NCI-H2227 (cell line): Measurements from ENCODE around the gene LRRC15.
A peak's percentile ranks its signal among the peaks of the same experiment; 100 is the strongest.

Source experiments
- DNase-seq: peaks from one replicate; lab custom pipeline; 2025; ENCODE audit not compliant: unreplicated experiment; lab: John Stamatoyannopoulos, UW

Gene LRRC15

DNA sequence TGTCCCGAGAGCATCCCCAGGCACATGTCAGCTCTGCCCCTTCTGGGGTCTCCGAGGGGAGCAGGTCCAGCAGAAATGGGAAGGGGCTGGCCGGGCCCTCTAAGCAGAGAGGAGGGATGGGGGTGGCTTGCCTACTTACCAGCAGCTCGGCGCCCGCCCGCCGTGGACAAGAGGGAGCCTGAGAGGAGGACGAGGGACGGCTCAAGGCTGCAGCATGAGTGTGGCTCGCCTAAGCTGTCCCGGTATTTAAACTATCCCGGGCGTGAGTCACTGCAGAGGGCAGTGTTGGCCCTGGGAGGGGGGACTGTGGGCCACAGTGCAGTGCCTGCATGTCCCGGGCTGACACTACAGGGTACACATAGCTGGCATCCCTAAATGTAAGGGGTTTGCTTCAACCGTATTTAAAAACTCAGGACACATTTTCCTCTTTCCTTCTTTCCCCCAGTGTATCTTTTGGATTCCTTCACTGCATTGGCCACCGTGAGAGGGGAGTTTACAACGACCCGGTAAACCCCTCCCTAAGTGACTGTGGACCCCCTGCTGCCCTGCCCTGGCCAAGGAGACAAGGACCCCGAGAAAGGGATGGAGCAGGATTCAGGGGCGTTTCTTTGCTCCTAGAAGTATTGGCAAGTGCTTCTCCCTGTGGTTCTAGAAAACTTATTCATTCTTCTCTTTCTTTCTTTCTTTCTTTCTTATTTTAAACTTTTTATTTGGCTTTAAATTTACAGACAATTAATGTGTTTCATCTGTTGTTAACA, at the start of gene LRRC15:
LRRC15 (minus strand) TSS at position 222 of the 758 bp plus-strand sequence. CDS start 8,700 bp downstream, outside the sequence.
- no peak for DNase-seq

DNA sequence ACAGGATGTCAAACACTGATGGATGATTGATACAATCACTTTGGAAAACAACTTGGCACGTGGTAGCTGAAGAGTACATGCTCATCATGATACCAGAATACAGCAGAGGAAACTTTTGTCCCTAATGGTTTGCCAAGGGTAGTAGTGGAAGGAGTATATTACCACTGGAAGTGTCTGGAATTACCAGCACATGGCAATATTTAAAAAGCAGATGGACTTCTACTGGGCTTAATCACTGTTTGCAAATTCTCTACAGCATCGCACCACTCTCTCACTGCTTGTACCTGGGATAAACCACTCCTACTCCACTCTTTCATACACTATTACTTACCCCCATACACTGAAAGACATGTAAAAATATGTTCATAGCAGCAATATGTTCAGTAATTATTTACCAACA, 49.1 kb upstream of the LRRC15 start:
- no peak for DNase-seq

DNA sequence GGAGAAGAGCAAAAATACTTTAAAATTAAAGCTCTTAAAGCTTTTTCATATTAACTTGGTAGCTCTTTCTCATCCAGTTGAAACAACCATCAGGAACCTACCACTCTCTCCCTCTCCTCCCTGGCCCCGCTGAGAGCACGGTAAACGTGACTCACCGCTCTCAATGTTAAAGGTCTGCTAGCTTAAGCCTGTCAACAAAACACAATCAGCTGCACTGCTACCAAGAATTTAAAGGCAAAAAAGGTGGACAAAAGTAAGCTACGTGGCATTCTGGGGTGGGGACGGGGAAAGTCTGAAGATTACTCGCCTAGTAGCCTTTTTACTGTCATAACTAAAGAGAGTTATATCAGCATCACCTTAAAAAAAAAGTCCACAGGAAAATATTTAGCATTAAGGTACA, 37.9 kb upstream of the LRRC15 start:
- DNase-seq = no peak

DNA sequence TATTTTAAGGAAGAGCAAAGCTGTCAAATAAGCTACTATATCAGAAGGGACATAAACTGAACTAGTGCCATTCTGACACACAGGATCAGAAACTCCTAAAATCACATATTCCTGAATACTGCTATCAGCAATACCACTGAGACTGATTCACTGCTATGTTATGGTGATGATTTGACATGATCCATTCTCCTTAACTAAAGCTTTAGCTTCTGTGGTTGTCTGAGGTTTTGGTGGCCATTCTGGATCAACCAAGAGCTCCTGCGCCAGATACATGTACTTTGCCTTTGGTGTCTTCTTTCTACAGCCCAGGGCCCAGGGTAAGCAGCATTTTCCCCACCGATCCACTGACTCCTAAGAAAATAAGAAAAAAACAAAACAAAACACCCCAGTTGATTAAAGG, 36.2 kb upstream of the LRRC15 start:
- no peak for DNase-seq

DNA sequence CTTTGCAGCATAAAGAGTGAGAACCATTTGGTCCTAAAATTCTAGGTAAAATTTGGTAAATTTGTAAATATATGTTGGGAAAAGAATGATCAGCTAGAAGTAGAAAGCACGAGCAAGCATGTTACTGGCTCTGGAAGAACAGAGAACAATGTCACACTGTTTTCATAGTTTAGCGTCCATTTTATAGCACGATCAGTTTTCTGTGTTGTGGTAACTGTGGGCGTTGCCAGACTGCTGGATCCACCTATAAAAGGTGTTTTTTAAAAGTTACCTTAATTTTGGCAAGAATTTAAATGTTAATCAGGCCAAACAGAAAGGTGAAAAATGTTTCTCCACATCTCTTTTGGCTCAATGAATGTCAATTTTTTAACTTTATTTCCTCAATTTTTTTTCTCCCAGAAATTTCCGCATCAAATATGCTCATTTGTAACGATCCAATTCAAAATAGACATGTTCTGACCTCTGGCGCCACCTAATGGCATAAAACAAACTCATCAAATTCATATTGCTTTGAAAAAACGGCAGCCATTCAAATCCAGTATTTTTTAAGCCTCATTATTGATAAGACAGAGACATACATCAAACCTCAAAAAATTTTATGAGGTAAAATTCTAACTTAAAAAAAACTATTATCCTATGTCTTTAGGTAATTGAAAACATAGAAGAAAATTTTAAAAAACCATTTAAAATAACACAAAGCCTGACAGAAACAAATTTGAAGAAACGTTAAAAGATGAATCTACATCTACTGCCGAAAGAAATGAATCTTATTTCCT, 35.0 kb upstream of the LRRC15 start:
- DNase-seq = peak; percentile 77

DNA sequence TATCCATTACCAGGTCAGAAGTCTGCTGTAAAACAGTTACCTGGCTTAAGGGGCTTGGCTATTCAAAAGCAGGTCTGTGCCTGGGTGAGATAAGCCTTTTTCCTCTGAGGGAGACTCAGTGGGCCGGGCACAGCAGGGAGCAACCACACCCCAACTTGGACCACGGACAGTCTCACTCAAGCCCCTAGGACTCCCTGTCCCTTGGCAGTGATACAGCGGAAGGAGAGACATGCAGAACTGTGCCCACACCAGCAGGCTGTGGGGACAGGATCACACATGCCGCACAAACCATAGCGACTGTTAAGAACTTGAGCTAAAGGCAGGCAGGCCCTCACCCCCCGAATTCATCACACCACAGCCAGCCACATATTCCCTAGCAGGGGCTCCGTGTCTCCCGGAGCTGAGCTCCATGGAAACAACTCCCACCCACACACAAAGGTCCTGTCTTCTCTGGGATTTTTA, 32.4 kb upstream of the LRRC15 start:
- no peak for DNase-seq

DNA sequence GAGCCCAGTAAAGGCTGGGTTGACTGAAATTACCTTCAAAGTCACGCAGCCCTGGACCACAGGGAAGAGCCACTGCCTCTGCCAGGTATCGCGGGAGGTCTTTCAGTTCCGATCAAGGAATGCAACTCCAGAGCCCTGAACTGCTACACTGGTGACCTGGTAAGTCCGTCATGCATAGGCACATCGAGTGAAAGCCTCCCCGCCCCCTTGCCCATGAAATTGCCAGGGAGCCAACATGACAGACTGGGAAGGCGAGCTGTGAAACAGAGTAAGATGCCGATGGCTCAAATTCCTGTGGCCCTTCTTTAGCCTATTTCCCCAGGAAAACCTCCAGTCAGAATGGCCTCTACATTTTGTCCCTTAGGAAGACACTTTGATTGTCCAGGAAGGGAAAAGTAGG, 31.8 kb upstream of the LRRC15 start:
- DNase-seq = no peak

DNA sequence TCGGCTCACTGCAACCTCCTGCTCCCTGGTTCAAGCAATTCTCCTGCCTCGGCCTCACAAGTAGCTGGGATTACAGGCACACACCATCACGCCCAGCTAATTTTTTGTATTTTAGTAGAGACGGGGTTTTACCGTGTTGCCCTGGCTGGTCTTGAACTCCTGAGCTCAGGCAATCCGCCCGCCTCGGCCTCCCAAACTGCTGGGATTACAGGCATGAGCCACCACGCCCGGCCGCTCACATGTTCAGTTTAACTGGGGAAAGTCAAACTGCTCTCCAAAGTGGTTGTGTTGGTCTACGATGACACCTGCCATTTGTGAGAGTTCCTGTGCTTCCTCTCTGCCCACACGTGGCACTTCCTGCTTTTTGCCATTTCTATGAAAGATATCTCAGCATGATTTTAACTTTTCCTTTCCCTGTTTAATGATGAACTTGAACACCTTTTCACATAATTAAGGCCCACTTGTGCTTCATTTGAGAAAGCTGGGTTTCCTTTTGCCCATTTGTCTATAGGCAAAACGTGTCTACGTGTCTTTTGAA, 30.4 kb upstream of the LRRC15 start:
- DNase-seq = no peak

DNA sequence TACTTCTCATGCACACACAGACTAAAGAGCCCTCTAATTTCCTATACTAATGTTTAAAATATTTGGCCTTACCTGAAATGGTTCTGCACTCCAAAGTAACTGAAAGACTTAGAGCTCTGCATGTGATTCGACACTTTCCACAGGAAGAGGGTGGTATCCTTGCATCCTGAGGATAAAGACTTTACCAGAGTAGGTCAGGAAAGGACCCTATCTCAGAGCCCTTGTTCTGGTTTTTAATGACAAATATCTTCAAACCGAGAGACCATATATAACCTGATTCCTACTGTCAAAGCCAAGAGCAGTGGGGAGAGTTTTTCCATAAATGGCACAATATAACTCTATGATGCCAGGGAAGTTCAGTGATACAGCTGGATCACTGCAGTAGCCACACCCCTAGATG, 29.6 kb upstream of the LRRC15 start, which contains the start of gene GP5:
GP5 (minus strand) TSS at position 101 of the 400 bp plus-strand sequence. CDS start 984 bp downstream, outside the sequence.
- DNase-seq = no peak

DNA sequence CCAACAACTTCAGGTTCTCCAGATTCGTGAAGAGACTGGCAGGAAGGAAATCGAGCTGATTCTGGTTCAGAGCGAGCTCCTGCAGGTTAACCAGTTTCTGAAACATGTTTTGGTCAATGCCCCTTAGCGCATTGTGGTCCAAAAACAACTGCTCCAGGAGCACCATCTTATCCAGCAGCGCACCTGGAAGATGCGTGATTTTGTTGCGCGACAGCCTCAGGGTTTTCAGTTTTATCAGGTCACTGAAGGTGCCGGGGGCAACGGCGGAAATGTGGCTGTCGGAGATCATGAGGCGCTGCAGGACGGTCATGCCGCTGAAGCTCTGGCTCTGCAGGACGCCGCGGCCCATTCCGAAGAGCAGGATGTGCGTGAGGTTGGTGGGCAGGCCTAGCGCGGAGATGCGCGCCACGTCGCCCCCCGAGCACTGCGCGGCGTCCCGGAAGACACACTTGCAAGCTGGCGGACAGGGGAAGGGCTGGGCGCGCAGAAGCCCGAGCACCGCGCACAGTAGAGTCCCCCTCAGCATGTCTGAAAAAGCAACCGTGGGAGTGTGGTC, 28.3 kb upstream of the LRRC15 start:
- no peak for DNase-seq

DNA sequence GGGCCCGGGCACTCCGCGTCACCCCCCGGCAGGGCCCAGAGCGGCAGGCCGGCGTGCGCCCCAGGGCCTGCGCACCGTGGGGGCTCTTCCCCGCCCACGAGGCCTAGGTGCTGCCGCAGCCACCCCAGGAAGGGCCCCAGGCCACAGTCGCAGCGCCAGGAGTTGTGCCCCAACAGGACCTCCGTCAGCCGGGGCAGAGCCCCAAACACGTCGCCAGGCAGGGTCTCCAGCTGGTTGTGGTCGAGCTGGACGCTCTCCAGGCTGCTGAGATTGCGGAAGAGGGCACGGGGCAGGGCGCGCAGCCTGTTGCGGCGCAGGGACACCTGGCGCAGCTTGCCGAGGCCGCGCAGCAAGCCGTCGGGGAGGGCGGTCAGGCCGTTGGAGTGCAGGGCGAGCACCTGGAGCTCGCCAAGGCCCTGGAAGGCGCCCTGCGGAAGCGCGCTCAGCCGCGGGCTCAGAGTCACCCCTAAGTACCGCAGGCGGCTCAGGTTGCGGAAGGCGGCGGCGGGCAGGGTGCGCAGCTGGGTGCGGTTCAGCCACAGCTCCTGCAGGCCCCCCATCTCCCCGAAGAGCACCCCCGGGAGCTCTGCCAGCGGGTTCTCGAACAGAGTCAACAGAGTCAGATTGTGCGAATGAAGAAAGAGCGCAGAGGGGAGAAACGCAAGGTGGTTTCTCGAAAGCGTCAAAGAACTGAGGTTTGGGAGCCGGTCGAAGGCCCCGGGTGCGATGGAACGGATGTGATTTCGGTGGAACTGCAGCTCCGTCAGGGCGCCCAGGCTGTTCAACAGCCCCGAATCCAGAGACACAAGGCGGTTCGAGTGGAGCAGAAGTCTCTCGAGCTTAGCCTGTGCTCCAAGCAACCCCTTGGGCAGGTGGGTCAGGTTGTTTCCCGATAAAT, 27.6 kb upstream of the LRRC15 start:
- DNase-seq = no peak

DNA sequence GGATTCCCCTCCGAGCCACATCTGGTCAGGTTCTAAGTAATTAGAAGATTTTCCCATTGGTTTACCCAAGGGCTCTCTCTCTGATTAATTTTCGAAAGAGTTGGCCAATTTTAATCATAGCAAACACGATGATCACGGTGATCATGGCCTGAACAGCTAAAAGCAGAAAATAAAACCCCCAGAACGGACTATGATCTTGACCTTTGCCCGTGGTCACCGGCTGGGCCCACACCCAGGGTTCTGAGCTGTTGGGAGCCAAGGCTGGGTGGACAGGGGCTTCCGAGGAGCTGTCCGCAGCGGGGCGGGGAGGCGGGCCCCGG, 27.0 kb upstream of the LRRC15 start:
- DNase-seq = no peak

DNA sequence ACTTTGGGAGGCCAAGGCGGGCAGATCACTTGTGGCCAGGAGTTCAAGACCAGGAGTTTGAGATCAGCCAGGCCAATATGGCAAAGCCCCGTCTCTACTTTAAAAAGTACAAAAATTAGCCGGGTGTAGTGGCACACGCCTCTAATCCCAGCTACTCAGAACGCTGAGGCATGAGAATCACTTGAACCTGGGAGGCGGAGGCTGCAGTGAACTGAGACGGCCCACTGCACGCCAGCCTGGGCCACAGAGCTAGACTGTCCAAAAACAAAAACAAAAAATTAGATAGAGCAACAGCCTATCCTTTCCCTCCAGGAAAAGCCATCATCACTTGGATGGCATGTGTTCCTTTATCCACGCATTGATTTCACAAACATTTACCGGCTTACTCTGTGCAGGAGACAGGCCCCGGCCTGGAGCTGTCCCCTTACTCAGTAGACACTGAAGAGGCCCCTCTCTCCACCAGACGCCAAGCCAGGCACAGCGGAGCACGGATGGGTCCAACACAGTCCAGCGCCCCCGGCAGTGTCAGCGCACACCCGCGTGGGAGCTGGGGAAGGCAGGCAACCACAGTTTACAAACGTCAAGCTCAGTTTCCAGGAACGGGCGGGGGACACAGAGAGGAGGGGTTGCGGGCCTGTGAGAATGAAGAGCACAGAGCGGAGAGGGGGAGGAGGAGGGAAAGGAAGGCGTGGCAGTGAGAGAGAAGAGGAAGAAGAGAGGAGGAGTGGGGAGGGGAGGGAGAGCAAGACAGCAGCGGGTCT, 26.4 kb upstream of the LRRC15 start:
- DNase-seq = no peak

DNA sequence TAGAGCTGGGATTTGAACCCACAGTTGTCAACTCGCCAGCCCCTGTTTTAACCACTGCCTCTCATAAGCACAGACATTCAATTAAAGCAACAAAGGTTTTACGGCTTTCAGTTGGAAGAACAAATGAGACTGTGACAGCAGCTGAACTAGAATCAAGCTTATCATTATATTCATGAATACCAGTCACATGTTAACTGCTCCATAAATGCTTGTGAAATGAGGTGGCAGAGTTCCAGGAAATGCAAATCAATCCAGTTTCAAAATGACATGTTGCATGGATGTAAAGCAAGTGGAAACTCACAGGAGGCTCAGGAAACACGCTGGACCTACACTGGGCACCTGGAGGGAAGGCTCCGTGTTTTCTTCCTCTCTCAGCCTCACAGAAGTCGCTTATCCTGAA, 25.7 kb upstream of the LRRC15 start:
- peak; percentile 40 for DNase-seq

DNA sequence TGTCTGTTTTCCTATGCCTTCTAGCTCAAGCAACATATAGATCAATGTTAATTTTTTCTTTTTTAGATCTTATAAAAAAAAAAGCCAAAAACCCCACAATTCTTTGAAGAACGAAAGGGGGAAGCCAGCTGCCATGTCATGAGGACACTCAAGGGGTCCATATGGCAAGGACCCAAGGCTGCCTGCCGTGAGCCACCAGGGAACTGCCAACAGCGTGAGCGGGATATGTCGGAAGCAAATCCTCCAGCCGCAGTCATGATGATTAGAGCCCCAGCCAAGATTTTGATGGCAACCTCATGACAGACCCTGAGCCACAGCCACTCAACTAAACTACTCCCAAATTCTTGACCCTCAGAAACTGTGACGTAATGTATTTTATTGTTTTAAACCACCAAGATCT, 23.0 kb upstream of the LRRC15 start:
- no peak for DNase-seq

DNA sequence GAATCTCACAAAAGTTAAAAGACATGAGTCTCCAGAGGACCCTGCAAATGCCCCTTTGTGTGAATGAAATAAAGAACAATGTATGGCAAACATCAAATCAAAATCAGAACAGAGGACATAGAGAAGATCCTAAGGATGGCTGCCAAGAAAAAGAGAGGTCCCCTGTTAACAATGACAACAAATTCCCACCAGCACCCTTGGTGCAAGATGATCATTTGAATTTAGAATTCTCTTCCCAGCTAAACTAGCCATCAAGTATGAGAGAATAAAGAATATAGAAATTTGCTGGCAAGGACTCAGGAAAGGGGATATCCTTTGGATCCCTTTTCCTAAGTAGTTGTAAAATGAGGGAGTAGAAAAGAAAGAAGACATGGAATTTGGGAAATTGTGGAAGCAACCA, 21.3 kb upstream of the LRRC15 start:
- no peak for DNase-seq

DNA sequence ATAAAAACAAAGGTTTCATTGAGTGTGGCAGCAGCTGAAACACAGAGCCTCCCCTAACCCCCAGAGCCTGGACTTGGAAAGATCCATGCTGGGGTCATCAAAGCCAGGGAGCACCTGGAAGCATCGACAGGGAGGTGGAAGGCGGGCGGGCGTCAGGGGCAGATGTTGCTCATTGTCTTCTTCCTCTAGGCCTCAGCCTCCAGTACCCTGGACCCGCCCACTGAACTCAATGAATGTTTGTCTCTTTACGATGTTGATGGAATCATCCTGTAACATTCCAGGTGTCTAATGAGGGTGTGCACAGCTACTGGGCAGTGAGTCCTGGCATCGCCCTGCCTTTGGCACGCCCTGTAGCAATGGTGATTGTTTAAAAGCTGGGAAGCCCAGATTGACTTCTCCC, 19.7 kb upstream of the LRRC15 start:
- DNase-seq = no peak

DNA sequence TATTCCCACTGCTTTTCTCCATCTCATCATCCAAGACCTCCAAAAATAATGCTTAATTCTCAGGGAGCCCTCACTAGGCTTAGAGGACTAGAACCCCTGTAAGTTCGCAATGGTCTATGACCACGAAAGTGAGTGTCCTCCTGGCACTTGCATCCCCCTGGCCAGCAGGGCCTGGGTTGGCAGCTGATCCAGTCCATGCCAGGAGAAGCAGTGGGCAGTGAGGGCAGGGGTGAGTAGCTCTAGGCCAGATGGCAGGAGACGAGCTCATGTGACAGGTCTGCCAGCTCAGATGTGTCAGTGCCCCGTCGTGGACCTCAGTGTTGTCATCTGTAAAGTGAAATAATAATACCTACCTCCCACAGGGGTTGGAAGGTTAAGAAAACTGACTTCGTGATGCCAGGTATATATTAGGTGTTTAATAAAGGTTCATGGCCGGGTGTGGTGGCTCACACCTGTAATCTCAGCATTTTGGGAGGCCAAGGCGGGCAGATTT, 18.4 kb upstream of the LRRC15 start:
- DNase-seq = no peak

DNA sequence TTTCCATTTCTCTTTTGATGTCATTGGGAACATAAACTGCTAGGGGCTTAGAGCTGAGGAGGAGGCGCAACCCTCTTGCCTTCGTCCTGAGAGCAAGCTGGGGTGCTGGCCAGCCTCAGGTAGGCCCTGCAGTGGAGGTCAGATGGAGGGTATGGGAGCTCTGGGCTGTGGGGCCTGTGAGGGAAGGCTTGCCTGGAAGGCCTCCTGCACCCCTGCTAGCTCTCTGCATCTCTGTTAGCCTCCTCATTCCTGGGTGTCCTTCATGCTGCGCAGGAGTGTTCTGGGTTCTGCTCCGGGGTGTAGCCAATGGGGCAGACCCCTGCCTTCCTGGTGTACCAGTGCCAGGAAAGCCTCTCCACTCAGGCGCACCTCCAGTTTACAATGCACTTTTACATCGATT, 17.7 kb upstream of the LRRC15 start:
- no peak for DNase-seq

DNA sequence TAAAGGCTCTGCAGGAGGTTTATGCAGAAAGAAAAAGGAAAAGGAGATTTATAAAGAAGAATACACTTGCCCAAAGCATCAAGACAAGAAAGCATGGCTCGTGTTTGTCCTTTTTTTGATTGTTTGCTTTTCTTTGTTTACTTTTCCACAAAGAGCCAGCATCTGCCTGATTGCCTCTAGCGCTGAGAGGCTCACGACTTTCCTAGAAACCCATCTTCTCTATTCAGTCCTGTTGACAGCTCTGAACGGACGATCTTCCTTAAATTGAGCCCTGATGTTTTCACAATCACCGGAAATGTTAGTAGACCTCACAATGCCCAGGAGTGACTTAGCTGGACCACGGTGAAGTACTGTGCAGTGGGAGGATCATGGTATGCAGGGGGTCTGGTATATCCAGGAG, 17.1 kb upstream of the LRRC15 start:
- no peak for DNase-seq
